Peyer's patch (tissue), 4 donors: Measurements from ENCODE around the gene OR1F1. TPM values are rescaled to one million over a fixed set of nuclear protein-coding genes. Genes with fewer than 3 reads are reported as not detected.
"Not testable (repeated sequence)": the region's sequence is repeated elsewhere in the genome, so short reads cannot be mapped to it uniquely, and the experiment has no call there.

Experiments
- DNase-seq, 3 donors: peaks; one replicate each; pipeline ENCODE4 v3.0.0-alpha.2; 2017 to 2019
- H3K27ac ChIP-seq, 4 donors: fragments of 200-600 bp; sonication (generic); one replicate each; pipeline ENCODE4 v1.5.1; 2016 to 2019
- H3K27me3 ChIP-seq, 2 donors: fragments of 200-600 bp; sonication (generic); one replicate each; pipeline ENCODE4 v1.5.1; 2019
- H3K36me3 ChIP-seq, 3 donors: fragments of 200-600 bp; sonication (generic); one replicate each; pipeline ENCODE4 v1.5.1; 2016 to 2019
- H3K4me1 ChIP-seq, 4 donors: fragments of 200-600 bp; sonication (generic); one replicate each; pipeline ENCODE4 v1.5.1; 2016 to 2019
- H3K4me3 ChIP-seq, 4 donors: fragments of 200-600 bp; sonication (generic); 1 replicate in 3 of 4; 2 replicates in 1 of 4; pipeline ENCODE4 v1.5.1; 2016 to 2019; ENCODE audit warnings: mild to moderate bottlenecking in 1 of 4
- H3K9me3 ChIP-seq, 4 donors: fragments of 200-600 bp; sonication (generic); one replicate each; pipeline ENCODE4 v1.5.1; 2016 to 2019; ENCODE audit warnings: mild to moderate bottlenecking in 1 of 4
- CTCF ChIP-seq, 6 experiments: fragments of 450-650 bp in 4 of 6; fragments of 200-600 bp in 2 of 6; sonication (generic) in 1 of 6; IDR thresholded peaks; one replicate each; pipeline ENCODE4 v1.5.1; 2017 to 2019; ENCODE audit warnings: antibody characterized with exemption in 6 of 6, mild to moderate bottlenecking in 3 of 6, moderate library complexity in 1 of 6
- POLR2A ChIP-seq, 2 donors: fragments of 450-650 bp; IDR thresholded peaks; one replicate each; pipeline ENCODE4 v1.5.1; 2017; ENCODE audit warnings: antibody characterized with exemption in 2 of 2, mild to moderate bottlenecking in 2 of 2, moderate library complexity in 2 of 2
- total RNA-seq, 4 donors: library from RNA; depleted of rRNA; stranded (reverse); fragments of >200 nt; gene quantifications; one replicate each; pipeline ENCODE4 v1.1.0, GENCODE V29; 2016

Gene OR1F1
- total RNA-seq, 4 donors from 2014 or later = not detected

GRCh38 chr16:3202903-3203539 is 15.0 kb downstream of the OR1F1 start:
- Histone ChIP-seq H3K36me3 (no peaks in the 10 kb centered on the region), H3K4me3 (no peak overlapping the region), H3K4me1 (no peaks in the 10 kb centered on the region), H3K27ac (no peak overlapping the region), H3K27me3 (no peaks in the 10 kb centered on the region), H3K9me3 (peaks cover 0 to 7% (median 0%) of the 10 kb centered on the region in 4 donors)
- no peak for TF ChIP-seq POLR2A (IDR thresholded peaks at IDR 0.05)
- no peak for TF ChIP-seq CTCF (IDR thresholded peaks at IDR 0.05)
- peak in 1 of 3 donors; percentile 18 for DNase-seq

- not testable (repeated sequence) for H3K27me3 ChIP-seq, H3K9me3 ChIP-seq, DNase-seq, H3K27ac ChIP-seq, H3K4me1 ChIP-seq, H3K36me3 ChIP-seq, H3K4me3 ChIP-seq
These were observed 17.9 kb downstream of the OR1F1 start for GRCh38 chr16:3205939-3206338.

GRCh38 chr16:3207086-3207953 is 19.3 kb downstream of the OR1F1 start:
- H3K36me3 ChIP-seq = no peaks in the 10 kb centered on the region
- no peaks in the 10 kb centered on the region for H3K27me3 ChIP-seq
- TF ChIP-seq CTCF (IDR thresholded peaks at IDR 0.05) (no peak), POLR2A (IDR thresholded peaks at IDR 0.05) (no peak)
- DNase-seq = peak in 1 of 3 donors; percentile 14
- no peak overlapping the region for H3K27ac ChIP-seq
- no peaks in the 10 kb centered on the region for H3K4me1 ChIP-seq
- H3K4me3 ChIP-seq = no peak overlapping the region
- H3K9me3 ChIP-seq = peaks cover 0 to 7% (median 0%) of the 10 kb centered on the region in 4 donors

GRCh38 chr16:3212006-3212405 is 24.0 kb downstream of the OR1F1 start:
- Histone ChIP-seq H3K27ac (no peak overlapping the region), H3K4me3 (no peak overlapping the region), H3K4me1 (peaks cover 0 to 4% (median 0%) of the 10 kb centered on the region in 4 donors), H3K36me3 (no peaks in the 10 kb centered on the region), H3K9me3 (no peaks in the 10 kb centered on the region), H3K27me3 (no peaks in the 10 kb centered on the region)
- DNase-seq = peak in 1 of 3 donors; percentile 9
- TF ChIP-seq POLR2A (IDR thresholded peaks at IDR 0.05) (no peak), CTCF (IDR thresholded peaks at IDR 0.05) (no peak)

GRCh38 chr16:3212567-3212966 is 24.6 kb downstream of the OR1F1 start:
- no peak for DNase-seq
- Histone ChIP-seq H3K36me3 (no peaks in the 10 kb centered on the region), H3K4me3 (no peak overlapping the region), H3K27me3 (no peaks in the 10 kb centered on the region), H3K9me3 (no peaks in the 10 kb centered on the region), H3K27ac (no peak overlapping the region), H3K4me1 (peaks cover 0 to 4% (median 0%) of the 10 kb centered on the region in 4 donors)
- TF ChIP-seq POLR2A (IDR thresholded peaks at IDR 0.05) (no peak), CTCF (IDR thresholded peaks at IDR 0.05) (no peak)
